CD4-positive, alpha-beta T cell treated with Interleukin-17A for 4 hours (primary cell): Measurements from ENCODE around the gene RPS13.
"Not testable (repeated sequence)": the region's sequence is repeated elsewhere in the genome, so short reads cannot be mapped to it uniquely, and the experiment has no call there.

ENCODE experiments used
- DNase-seq: peaks from one replicate; pipeline ENCODE4 v3.0.0-alpha.2; 2020; ENCODE audit warnings: mixed read lengths

The RPS13 gene

GRCh38 chr11:17077520-17078401 is at the start of gene RPS13:
RPS13 (minus strand) TSS chr11:17077667; CDS start chr11:17077641, 26 bp downstream.
- peak; percentile 93 for DNase-seq

- DNase-seq: no peak
Observed at GRCh38 chr11:17121981-17122380, 44.5 kb upstream of the RPS13 start.

- no peak for DNase-seq
Observed at GRCh38 chr11:17117262-17117661, 39.8 kb upstream of the RPS13 start.

- no peak for DNase-seq
Observed at GRCh38 chr11:17116117-17116516, 38.6 kb upstream of the RPS13 start.

GRCh38 chr11:17107745-17108144 is 30.3 kb upstream of the RPS13 start:
- DNase-seq: not testable (repeated sequence)

GRCh38 chr11:17105404-17106040 is 28.1 kb upstream of the RPS13 start:
- not testable (repeated sequence) for DNase-seq

- no peak for DNase-seq
Observed at GRCh38 chr11:17102462-17102861, 25.0 kb upstream of the RPS13 start.

- DNase-seq: no peak
Observed at GRCh38 chr11:17098658-17099057, 21.2 kb upstream of the RPS13 start.

- DNase-seq: no peak
Observed at GRCh38 chr11:17098038-17098437, 20.6 kb upstream of the RPS13 start.

- DNase-seq: not testable (repeated sequence)
Observed at GRCh38 chr11:17085976-17086375, 8.5 kb upstream of the RPS13 start.

- no peak for DNase-seq
Observed at GRCh38 chr11:17077240-17077519, 287 bp downstream of the RPS13 start.

GRCh38 chr11:17076517-17077239 is 789 bp downstream of the RPS13 start:
- DNase-seq: no peak

- DNase-seq: no peak
Observed at GRCh38 chr11:17075506-17075905, 2.0 kb downstream of the RPS13 start.

GRCh38 chr11:17073370-17074027 is 4.0 kb downstream of the RPS13 start:
- no peak for DNase-seq

GRCh38 chr11:17067417-17067816 is 10.1 kb downstream of the RPS13 start:
- no peak for DNase-seq

GRCh38 chr11:17066691-17067090 is 10.8 kb downstream of the RPS13 start:
- DNase-seq: no peak

GRCh38 chr11:17063171-17064002 is 14.1 kb downstream of the RPS13 start:
- DNase-seq: peak; percentile 46

- DNase-seq: not testable (repeated sequence)
Observed at GRCh38 chr11:17051146-17051545, 26.3 kb downstream of the RPS13 start.

GRCh38 chr11:17048491-17048890 is 29.0 kb downstream of the RPS13 start:
- not testable (repeated sequence) for DNase-seq

GRCh38 chr11:17046690-17047089 is 30.8 kb downstream of the RPS13 start:
- no peak for DNase-seq

GRCh38 chr11:17036666-17037658 is 40.5 kb downstream of the RPS13 start:
- DNase-seq: no peak
